Ovary (tissue), 9 donors: ENCODE results near the gene GRIK1. TPM values are rescaled to one million over a fixed set of nuclear protein-coding genes. Genes with fewer than 3 reads are reported as not detected.

Source experiments
- DNase-seq, 5 donors: peaks; one replicate each; pipeline ENCODE4 v3.0.0-alpha.2; 2019 to 2020
- H3K27ac ChIP-seq, 2 donors: fragments of 200-600 bp; one replicate each; pipeline versions ENCODE4 v1.5.1 to v1.8.0; 2019 to 2022
- H3K27me3 ChIP-seq: fragments of 200-600 bp; one replicate; pipeline ENCODE4 v1.8.0; 2022
- H3K36me3 ChIP-seq: fragments of 200-600 bp; sonication (generic); one replicate; pipeline ENCODE4 v1.5.1; 2019
- H3K4me1 ChIP-seq: one replicate; pipeline ENCODE4 v1.8.1; 2013; ENCODE audit warnings: mild to moderate bottlenecking, moderate library complexity; ENCODE audit not compliant: insufficient read depth
- H3K4me3 ChIP-seq: fragments of 200-600 bp; sonication (generic); one replicate; pipeline ENCODE4 v1.5.1; 2017
- H3K9me3 ChIP-seq, 2 donors: fragments of 200-600 bp in 1 of 2; sonication (generic) in 1 of 2; one replicate each; pipeline versions ENCODE4 v1.5.1 to v1.8.1; 2013 to 2019; ENCODE audit warnings: mild to moderate bottlenecking in 1 of 2, moderate library complexity in 1 of 2
- EP300 ChIP-seq: sonication (generic); formaldehyde crosslinking; IDR thresholded peaks from one replicate; pipeline ENCODE4 v1.6.1; 2017; ENCODE audit warnings: antibody characterized with exemption
- POLR2A ChIP-seq: fragments of 450-650 bp; IDR thresholded peaks from one replicate; pipeline ENCODE4 v1.6.1; 2017; ENCODE audit warnings: antibody characterized with exemption, mild to moderate bottlenecking, moderate library complexity
- WGBS, 3 donors: extraction: QIAGEN DNeasy Blood & Tissue Kit in 1 of 3; methylation state at CpG; one replicate each; pipeline versions ENCODE4 v1.1.5 to v1.1.7; 2013 to 2017; 5-methylcytosine and 5-hydroxymethylcytosine counted together
- intact Hi-C, 4 donors: fragments of 100-400 bp; cut with DNase I; formaldehyde crosslinking; loops; one replicate each; pipeline versions ENCODE4 v1.11.0 to v1.15.1; 2022 to 2023
- polyA plus RNA-seq, 2 donors: library from polyadenylated mRNA; stranded (reverse); fragments of 200-250 nt in 1 of 2; fragments of 350-450 nt in 1 of 2; fragmentation: Illumina TruSeq in 1 of 2; extraction: RNeasy Lipid Tissue Mini Kit (QIAGEN cat#74804) in 1 of 2; gene quantifications; one replicate each; pipeline ENCODE4 v1.2.3, GENCODE V29; 2013 to 2014
- total RNA-seq, 7 donors: library from RNA; depleted of rRNA in 2 of 7; stranded (reverse); fragments of >200 nt in 2 of 7; fragmentation: NEBNext Ultra II Directional in 3 of 7; extraction: Animal tissue kit (Norgen Biotek cat#: 25700) in 3 of 7; gene quantifications; one replicate each; pipeline versions ENCODE4 v1.1.0 to v1.2.4, GENCODE V29; 2016 to 2023
- TF ChIP-seq, protein P1 (sequence below), 3 donors: fragments of 450-650 bp in 2 of 3; fragments of 200-600 bp in 1 of 3; IDR thresholded peaks; one replicate each; pipeline versions ENCODE4 v1.5.1 to v1.8.0; 2016 to 2022; ENCODE audit warnings: antibody characterized with exemption in 3 of 3, mild to moderate bottlenecking in 1 of 3
- donor health status: DM: no; HTN: no; CAD: no; lungs with moderate emphysema.
- donor health status: DM: no; HTN: no; CAD: no.
- donor health status: Bipolar disorder and iron deficiency.
- donor health status: DM: yes; HTN: yes; CAD: no.
- donor health status: DM: no; HTN: no; CAD: no.
- donor health status: DM: yes; HTN: yes; CAD: no.

Gene GRIK1
- total and polyA plus RNA-seq, 9 donors, result 0.15 to 1.3 (median 0.34) TPM; not detected in 4

DNA sequence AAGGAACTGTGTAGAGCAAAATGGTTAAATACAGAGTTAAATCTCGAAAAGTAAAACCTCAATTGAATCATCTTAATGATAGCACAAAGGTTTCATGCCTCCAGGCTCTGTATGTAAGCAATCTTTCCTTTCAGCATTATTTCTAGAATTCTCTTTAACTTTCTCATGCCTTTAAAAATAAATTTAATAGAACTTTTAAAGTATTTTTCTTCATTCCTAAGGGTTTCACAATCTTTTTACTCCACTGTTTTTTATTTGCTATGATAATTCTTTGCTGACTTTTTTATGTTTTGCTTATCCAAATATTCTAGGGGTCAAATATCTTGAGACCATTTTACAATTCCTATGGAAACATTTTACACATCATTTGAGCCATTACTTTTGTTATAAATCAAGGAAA is 353.1 kb downstream of the GRIK1 start:
- DNase-seq, result no peak
- Histone ChIP-seq H3K36me3 (no peaks in the 10 kb centered on the region), H3K4me3 (no peak overlapping the region), H3K27me3 (no peaks in the 10 kb centered on the region), H3K9me3 (no peaks in the 10 kb centered on the region), H3K27ac (no peak overlapping the region), H3K4me1 (peaks cover 3% of the 10 kb centered on the region)
- WGBS, 3 donors, result 8 to 21% (median 13%) methylated on average over 1 of the region's 1 CpG
- TF ChIP-seq EP300 (no peak), POLR2A (no peak)
- TF ChIP-seq, protein P1, sequence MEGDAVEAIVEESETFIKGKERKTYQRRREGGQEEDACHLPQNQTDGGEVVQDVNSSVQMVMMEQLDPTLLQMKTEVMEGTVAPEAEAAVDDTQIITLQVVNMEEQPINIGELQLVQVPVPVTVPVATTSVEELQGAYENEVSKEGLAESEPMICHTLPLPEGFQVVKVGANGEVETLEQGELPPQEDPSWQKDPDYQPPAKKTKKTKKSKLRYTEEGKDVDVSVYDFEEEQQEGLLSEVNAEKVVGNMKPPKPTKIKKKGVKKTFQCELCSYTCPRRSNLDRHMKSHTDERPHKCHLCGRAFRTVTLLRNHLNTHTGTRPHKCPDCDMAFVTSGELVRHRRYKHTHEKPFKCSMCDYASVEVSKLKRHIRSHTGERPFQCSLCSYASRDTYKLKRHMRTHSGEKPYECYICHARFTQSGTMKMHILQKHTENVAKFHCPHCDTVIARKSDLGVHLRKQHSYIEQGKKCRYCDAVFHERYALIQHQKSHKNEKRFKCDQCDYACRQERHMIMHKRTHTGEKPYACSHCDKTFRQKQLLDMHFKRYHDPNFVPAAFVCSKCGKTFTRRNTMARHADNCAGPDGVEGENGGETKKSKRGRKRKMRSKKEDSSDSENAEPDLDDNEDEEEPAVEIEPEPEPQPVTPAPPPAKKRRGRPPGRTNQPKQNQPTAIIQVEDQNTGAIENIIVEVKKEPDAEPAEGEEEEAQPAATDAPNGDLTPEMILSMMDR (IDR thresholded peaks at IDR 0.05), result no peak
- intact Hi-C loops, result no loop called here

DNA sequence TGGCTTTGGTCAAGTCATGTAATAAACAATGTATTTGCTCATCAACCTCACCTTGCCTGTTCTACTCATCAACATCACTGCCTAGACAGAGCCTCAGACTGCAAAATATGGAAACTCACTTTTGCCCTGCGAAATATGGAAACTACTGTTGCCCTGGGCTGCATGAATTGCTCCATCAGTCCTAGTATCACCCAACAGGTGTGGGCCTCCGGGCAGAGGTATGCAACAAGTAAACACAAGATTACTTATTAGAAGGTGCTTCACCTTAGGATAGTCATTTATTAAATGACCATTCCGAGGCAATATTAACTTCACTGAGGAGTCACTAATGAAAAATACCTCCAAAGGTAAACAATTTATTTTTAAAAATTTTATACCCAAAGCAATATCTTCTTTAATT is 354.3 kb downstream of the GRIK1 start:
- H3K27ac ChIP-seq, result no peak overlapping the region
- TF ChIP-seq EP300 (no peak), POLR2A (no peak)
- TF ChIP-seq, protein P1 (IDR thresholded peaks at IDR 0.05), result no peak
- no peaks in the 10 kb centered on the region for H3K9me3 ChIP-seq
- no peak overlapping the region for H3K4me3 ChIP-seq
- 94 to 99% (median 95%) methylated on average over 3 of the region's 3 CpGs for WGBS, 3 donors
- peaks cover 3% of the 10 kb centered on the region for H3K4me1 ChIP-seq
- H3K36me3 ChIP-seq, result no peaks in the 10 kb centered on the region
- DNase-seq, result no peak
- H3K27me3 ChIP-seq, result no peaks in the 10 kb centered on the region
- intact Hi-C loops, result no loop called here

GRCh38 chr21:29583424-29583924 is 356.3 kb downstream of the GRIK1 start:
- Histone ChIP-seq H3K4me1 (peaks cover 3% of the 10 kb centered on the region), H3K27me3 (no peaks in the 10 kb centered on the region), H3K27ac (no peak overlapping the region), H3K9me3 (no peaks in the 10 kb centered on the region), H3K36me3 (no peaks in the 10 kb centered on the region), H3K4me3 (no peak overlapping the region)
- intact Hi-C loops, result no loop called here
- WGBS, 3 donors, result 36 to 51% (median 43%) methylated on average over 2 of the region's 2 CpGs
- DNase-seq, result no peak
- TF ChIP-seq, protein P1 (IDR thresholded peaks at IDR 0.05), result no peak
- TF ChIP-seq POLR2A (no peak), EP300 (no peak)

GRCh38 chr21:29582855-29583254 is 356.9 kb downstream of the GRIK1 start:
- Histone ChIP-seq H3K9me3 (no peaks in the 10 kb centered on the region), H3K27ac (no peak overlapping the region), H3K4me3 (no peak overlapping the region), H3K27me3 (no peaks in the 10 kb centered on the region), H3K36me3 (no peaks in the 10 kb centered on the region), H3K4me1 (peaks cover 5% of the 10 kb centered on the region)
- intact Hi-C loops, result no loop called here
- WGBS, 3 donors, result 91 to 97% (median 94%) methylated on average over 5 of the region's 5 CpGs
- no peak for DNase-seq
- TF ChIP-seq POLR2A (no peak), EP300 (no peak)
- TF ChIP-seq, protein P1 (IDR thresholded peaks at IDR 0.05), result no peak
